Small intestine (tissue), 7 donors: ENCODE data around the gene BEAN1. TPM values are rescaled to one million over a fixed set of nuclear protein-coding genes. Genes with fewer than 3 reads are reported as not detected.

Experiments
- DNase-seq, 2 donors: peaks; one replicate each; pipeline versions ENCODE4 v3.0.0 to v3.0.0-alpha.2; 2013
- FAIRE-seq: peaks from 2 replicates; lab custom pipeline; 2012; peaks lifted over from hg19 to GRCh38; lab: Jason Lieb, UNC
- H3K27ac ChIP-seq, 3 donors: one replicate each; pipeline ENCODE4 v1.5.1; 2013; ENCODE audit warnings: low read length in 2 of 3, mild to moderate bottlenecking in 2 of 3, control low read depth in 1 of 3, inconsistent platforms in 1 of 3, low read depth in 1 of 3, moderate library complexity in 1 of 3
- H3K27me3 ChIP-seq, 3 donors: one replicate each; pipeline ENCODE4 v1.6.1; 2013; ENCODE audit warnings: low read length in 3 of 3, inconsistent platforms in 1 of 3; ENCODE audit not compliant: control insufficient read depth in 3 of 3, insufficient read depth in 3 of 3
- H3K36me3 ChIP-seq, 3 donors: one replicate each; pipeline ENCODE4 v1.6.1; 2013; ENCODE audit warnings: low read length in 3 of 3, inconsistent platforms in 1 of 3, low read depth in 1 of 3, mild to moderate bottlenecking in 1 of 3, moderate library complexity in 1 of 3; ENCODE audit not compliant: control insufficient read depth in 3 of 3, insufficient read depth in 2 of 3
- H3K4me1 ChIP-seq, 3 donors: one replicate each; pipeline ENCODE4 v1.6.1; 2013; ENCODE audit warnings: low read length in 2 of 3, inconsistent platforms in 1 of 3, low read depth in 1 of 3, mild to moderate bottlenecking in 1 of 3, moderate library complexity in 1 of 3; ENCODE audit not compliant: control insufficient read depth in 3 of 3, insufficient read depth in 2 of 3
- H3K4me3 ChIP-seq, 3 donors: one replicate each; pipeline ENCODE4 v1.5.1; 2013; ENCODE audit warnings: low read length in 3 of 3, control low read depth in 1 of 3, inconsistent platforms in 1 of 3, low read depth in 1 of 3, mild to moderate bottlenecking in 1 of 3, moderate library complexity in 1 of 3
- H3K9me3 ChIP-seq, 2 donors: one replicate each; pipeline ENCODE4 v1.6.1; 2013; ENCODE audit warnings: low read depth in 1 of 2, low read length in 1 of 2; ENCODE audit not compliant: control insufficient read depth in 2 of 2, insufficient read depth in 1 of 2
- WGBS, 3 donors: extraction: QIAGEN DNeasy Blood & Tissue Kit; methylation state at CpG; one replicate each; pipeline ENCODE4 v1.1.7; 2013; 5-methylcytosine and 5-hydroxymethylcytosine counted together
- polyA plus RNA-seq, 4 donors: library from polyadenylated mRNA; stranded (reverse) in 3 of 4; unstranded in 1 of 4; fragments of 200-250 nt in 3 of 4; fragments of 120-200 nt in 1 of 4; gene quantifications; one replicate each; pipeline versions ENCODE4 v1.2.1 to v1.2.3, GENCODE V29; 2013
- donor health status: healthy with polysubstance abuse.
- donor health status: control.
- donor health status: control.
- donor health status: Bipolar disorder and iron deficiency.
- donor health status: healthy.

Gene BEAN1
- polyA plus RNA-seq, 4 donors = 0.59 to 0.64 TPM; not detected in 2

- no peak for DNase-seq
- Histone ChIP-seq H3K36me3 (no peaks in the 10 kb centered on the region), H3K4me1 (no peaks in the 10 kb centered on the region), H3K9me3 (no peaks in the 10 kb centered on the region), H3K4me3 (no peak overlapping the region), H3K27me3 (no peaks in the 10 kb centered on the region), H3K27ac (no peak overlapping the region)
- FAIRE-seq = no peak
- 84 to 89% (median 88%) methylated on average over 14 of the region's 14 CpGs for WGBS, 3 donors
Observed at GRCh38 chr16:66390346-66391108, 36.6 kb upstream of the BEAN1 start.

- no peaks in the 10 kb centered on the region for H3K9me3 ChIP-seq
- FAIRE-seq (no peak), DNase-seq (no peak)
- no peaks in the 10 kb centered on the region for H3K27me3 ChIP-seq
- 80 to 83% (median 82%) methylated on average over 18 of the region's 18 CpGs for whole genome bisulfite sequencing, 3 donors
- H3K36me3 ChIP-seq = no peaks in the 10 kb centered on the region
- no peak overlapping the region for H3K4me3 ChIP-seq
- H3K27ac ChIP-seq = no peak overlapping the region
- H3K4me1 ChIP-seq = no peaks in the 10 kb centered on the region
Observed at GRCh38 chr16:66391726-66392670, 35.1 kb upstream of the BEAN1 start.

DNA sequence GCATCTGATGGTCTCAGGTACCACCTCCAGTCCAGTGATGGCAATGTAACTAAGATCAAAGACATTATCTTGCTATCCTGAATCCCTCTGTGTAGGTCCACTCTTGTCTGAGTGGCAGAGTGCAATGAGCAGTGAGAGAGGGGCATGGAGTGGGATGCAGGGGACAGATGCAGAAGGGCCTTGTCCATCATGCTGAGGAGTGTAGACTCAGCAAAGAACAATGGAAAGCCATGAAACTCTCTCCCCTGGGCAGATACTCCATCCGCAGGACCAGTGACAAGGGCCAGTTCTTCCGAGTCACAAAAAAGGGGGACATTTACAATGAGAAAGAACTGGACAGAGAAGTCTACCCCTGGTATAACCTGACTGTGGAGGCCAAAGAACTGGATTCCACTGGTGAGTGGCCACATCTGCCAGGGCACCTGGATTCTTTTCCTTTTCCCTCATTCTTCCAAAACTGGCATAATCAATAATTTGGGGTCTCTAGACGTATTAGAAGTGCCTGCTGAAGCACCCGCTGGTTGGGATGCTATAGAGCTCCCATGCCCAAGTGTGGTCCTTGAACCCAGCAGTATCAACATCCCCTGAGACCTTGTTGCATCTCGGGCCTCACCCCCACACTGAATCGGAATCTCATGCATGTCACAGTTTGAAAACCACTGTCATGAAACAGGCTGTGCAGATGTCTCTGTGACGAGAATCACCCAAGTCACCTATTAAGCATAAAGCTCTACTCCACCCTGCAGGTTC, 31.1 kb upstream of the BEAN1 start:
- DNase-seq = no peak
- FAIRE-seq = no peak
- no peak overlapping the region for H3K4me3 ChIP-seq
- no peaks in the 10 kb centered on the region for H3K27me3 ChIP-seq
- H3K9me3 ChIP-seq = no peaks in the 10 kb centered on the region
- H3K27ac ChIP-seq = no peak overlapping the region
- 85 to 89% (median 88%) methylated on average over 7 of the region's 7 CpGs for WGBS, 3 donors
- H3K4me1 ChIP-seq = no peaks in the 10 kb centered on the region
- H3K36me3 ChIP-seq = no peaks in the 10 kb centered on the region

GRCh38 chr16:66397736-66398433, 29.2 kb upstream of the BEAN1 start:
- WGBS, 3 donors = 70 to 86% (median 80%) methylated on average over 5 of the region's 5 CpGs
- Histone ChIP-seq H3K4me3 (no peak overlapping the region), H3K27me3 (peaks cover 0 to 3% (median 0%) of the 10 kb centered on the region in 3 donors), H3K4me1 (no peaks in the 10 kb centered on the region), H3K36me3 (no peaks in the 10 kb centered on the region), H3K9me3 (no peaks in the 10 kb centered on the region), H3K27ac (no peak overlapping the region)
- no peak for FAIRE-seq
- DNase-seq = no peak

DNA sequence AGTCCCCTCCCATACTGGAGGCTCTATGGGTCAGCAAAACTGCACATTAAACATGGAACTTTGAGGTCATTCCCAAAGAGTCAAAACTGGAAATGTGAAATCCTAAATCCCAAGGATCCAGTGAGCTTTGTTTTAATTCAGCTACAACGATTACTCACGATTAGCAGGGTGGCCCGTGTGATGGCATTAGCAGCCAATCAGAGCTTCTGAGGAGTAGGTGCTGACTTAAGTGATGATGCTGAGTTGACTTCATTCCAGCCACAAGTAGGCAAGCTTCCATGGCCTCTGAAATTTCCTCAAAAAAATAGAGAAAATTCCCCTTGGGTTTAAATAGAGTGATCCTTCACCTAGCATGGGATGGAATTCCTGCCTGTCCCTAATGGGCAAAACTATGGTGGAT, 28.1 kb upstream of the BEAN1 start:
- no peaks in the 10 kb centered on the region for H3K4me1 ChIP-seq
- DNase-seq (no peak), FAIRE-seq (no peak)
- H3K4me3 ChIP-seq = no peak overlapping the region
- peaks cover 0 to 7% (median 0%) of the 10 kb centered on the region in 3 donors for H3K27me3 ChIP-seq
- H3K36me3 ChIP-seq = no peaks in the 10 kb centered on the region
- H3K27ac ChIP-seq = no peak overlapping the region
- no peaks in the 10 kb centered on the region for H3K9me3 ChIP-seq
- WGBS, 3 donors = 82 to 83% (median 82%) methylated on average over 3 of the region's 3 CpGs

- Histone ChIP-seq H3K36me3 (no peaks in the 10 kb centered on the region), H3K27me3 (peaks cover 0 to 10% (median 0%) of the 10 kb centered on the region in 3 donors), H3K4me3 (no peak overlapping the region), H3K27ac (no peak overlapping the region), H3K4me1 (no peaks in the 10 kb centered on the region), H3K9me3 (no peaks in the 10 kb centered on the region)
- FAIRE-seq = no peak
- WGBS, 3 donors = 53 to 66% (median 57%) methylated on average over 3 of the region's 3 CpGs
- DNase-seq = no peak
Observed at GRCh38 chr16:66399930-66400329, 27.2 kb upstream of the BEAN1 start.

- DNase-seq = no peak
- peaks cover 0 to 14% (median 0%) of the 10 kb centered on the region in 3 donors for H3K27me3 ChIP-seq
- no peaks in the 10 kb centered on the region for H3K9me3 ChIP-seq
- H3K4me1 ChIP-seq = no peaks in the 10 kb centered on the region
- no peak overlapping the region for H3K27ac ChIP-seq
- H3K36me3 ChIP-seq = no peaks in the 10 kb centered on the region
- no peak for FAIRE-seq
- WGBS, 3 donors = 78 to 83% (median 82%) methylated on average over 20 of the region's 20 CpGs
- H3K4me3 ChIP-seq = no peak overlapping the region
Observed at GRCh38 chr16:66400503-66401380, 26.4 kb upstream of the BEAN1 start.
